ENCODE measurements around the gene SCAPER.

The SCAPER gene

GRCh38 chr15:76664411-76664810 is 240.7 kb downstream of the SCAPER start:
- DNase-seq = no peak

GRCh38 chr15:76663529-76663928 is 241.6 kb downstream of the SCAPER start:
- no peak for DNase-seq

DNA sequence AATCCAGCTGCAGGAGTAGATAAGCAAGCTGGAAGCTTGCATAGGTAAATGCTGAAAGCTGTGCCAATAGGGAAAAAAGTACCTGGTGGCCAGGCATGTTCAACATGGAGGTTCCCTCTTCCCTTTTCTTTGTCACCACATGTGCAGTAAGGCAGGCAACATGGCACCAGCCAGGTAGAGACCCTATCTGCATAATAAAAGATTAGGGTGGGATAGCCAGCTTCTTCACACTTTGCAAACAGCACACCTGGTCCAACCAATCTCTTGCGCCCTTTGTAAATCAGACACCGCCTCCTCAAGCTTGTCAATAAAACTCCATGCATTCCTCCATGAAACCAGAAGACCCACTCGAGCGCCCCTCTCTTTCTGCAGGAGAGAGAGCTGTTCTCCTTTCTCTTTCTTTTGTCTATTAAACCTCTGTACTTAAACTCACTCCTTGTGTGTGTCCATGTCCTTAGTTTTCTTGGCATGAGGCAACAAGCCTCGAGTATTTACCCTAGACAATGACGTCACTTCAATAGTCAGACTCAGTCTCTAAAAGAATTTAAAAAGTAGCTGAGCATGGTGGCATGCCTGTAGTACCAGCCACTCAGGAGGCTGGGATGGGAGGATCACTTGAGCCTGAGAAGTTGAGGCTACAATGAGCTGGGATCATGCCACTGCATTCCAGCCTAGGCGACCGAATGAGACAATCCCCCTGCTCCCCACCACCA is 256.3 kb downstream of the SCAPER start:
- no peak for DNase-seq

- no peak for DNase-seq
These were observed 257.5 kb downstream of the SCAPER start for GRCh38 chr15:76647612-76648011.

DNA sequence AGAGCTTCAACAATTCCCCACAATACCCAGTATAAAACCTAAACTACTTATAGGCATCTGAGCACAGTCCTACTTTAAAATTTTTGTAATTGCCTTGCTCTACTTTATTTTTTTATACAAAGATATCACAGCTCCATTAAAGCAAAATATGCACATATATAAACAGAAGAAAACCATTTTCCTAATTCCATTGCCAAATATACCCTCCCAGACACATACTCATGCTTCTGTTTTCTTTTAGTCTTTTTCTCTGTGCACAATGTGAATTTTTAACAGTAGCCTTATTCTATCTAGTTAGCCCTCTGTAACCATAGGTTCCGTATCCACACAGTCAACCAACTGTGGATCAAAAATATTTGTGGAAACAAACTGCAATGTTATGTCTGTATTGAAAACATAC is 260.5 kb downstream of the SCAPER start:
- DNase-seq = no peak

- peak; percentile 13 for DNase-seq
These were observed 262.5 kb downstream of the SCAPER start for GRCh38 chr15:76642671-76643070.

- DNase-seq = no peak
These were observed 268.0 kb downstream of the SCAPER start for GRCh38 chr15:76637166-76637565.

- no peak for DNase-seq
These were observed 269.1 kb downstream of the SCAPER start for GRCh38 chr15:76636059-76636458.

GRCh38 chr15:76626611-76627010 is 278.5 kb downstream of the SCAPER start:
- DNase-seq = no peak

DNA sequence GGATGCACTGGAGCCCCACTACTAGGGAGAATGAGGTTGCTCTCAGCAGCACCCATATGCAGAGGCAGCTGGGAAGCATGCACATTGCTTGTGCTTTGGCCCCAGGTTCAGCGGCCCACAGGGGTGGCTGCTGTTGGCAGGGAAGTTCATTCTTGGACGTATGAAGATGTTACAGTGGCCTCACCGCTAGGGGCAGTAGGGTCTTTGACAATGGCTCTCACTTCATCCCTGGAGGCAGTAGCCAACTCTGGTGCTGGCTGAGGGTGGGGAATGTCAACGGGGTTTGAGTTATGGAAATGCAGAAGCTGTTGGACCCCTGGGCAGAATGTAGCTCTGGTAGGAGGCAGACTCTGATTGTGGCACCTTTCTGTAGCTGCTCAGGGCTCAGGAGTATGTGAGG is 279.9 kb downstream of the SCAPER start:
- no peak for DNase-seq

GRCh38 chr15:76614725-76615124 is 290.4 kb downstream of the SCAPER start:
- peak; percentile 34 for DNase-seq

- DNase-seq = no peak
These were observed 316.1 kb downstream of the SCAPER start for GRCh38 chr15:76588811-76589747.

GRCh38 chr15:76585576-76585897 is 319.6 kb downstream of the SCAPER start:
- no peak for DNase-seq

GRCh38 chr15:76584868-76585575 is 320.1 kb downstream of the SCAPER start:
- DNase-seq = no peak

DNA sequence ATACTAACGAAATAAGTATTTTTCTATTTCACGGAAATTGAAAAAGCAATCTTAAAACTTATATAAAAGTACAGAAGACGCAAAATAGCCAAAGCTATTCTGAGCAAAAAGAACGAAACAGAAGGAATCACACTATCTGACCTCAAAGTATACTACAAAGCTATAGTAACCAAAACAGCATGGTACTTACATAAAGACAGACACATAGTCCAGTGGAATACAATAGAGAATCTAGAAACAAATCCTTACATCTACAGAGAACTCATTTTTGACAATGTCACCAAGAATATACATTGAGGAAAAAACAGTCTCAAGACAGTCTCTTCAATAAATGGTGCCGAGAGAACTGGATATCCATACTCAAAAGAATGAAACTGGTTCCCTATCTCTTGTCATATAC is 322.6 kb downstream of the SCAPER start:
- no peak for DNase-seq

GRCh38 chr15:76577879-76578512 is 327.1 kb downstream of the SCAPER start:
- DNase-seq = no peak

DNA sequence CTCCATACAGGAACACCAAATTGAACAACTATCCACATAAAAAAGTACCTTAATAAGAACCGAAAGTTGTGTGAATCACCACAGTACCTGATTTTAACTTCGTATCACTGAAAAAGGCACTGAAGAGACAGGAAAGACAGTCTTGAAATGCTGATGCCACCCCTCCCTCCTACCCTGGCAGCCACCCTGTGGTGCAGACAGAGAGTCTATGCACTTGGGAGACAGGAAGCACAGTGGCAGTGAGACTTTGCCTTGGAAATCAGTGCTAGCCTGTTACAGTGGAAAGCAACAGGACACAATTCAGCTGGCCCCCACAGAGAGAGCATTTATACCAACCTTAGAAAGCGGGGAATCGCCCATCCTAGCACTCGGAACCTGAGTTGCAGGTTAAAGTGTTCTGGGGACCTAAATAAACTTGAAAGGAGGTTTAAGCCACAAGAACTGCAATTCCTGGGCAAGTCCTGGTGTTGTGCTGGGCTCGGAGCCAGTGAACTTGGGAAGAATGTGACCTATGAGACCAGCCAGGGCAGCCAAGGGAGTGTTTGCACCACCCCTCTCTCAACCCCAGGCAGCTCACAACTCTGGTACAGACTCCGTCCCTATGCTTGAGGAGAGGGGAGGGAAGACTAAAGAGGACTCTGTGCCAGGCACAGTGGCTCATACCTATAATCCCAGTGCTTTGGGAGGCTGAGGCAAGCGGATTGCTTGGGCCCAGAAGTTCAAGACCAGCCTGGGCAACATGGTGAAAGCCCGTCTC is 328.4 kb downstream of the SCAPER start:
- DNase-seq = peak; percentile 41

DNA sequence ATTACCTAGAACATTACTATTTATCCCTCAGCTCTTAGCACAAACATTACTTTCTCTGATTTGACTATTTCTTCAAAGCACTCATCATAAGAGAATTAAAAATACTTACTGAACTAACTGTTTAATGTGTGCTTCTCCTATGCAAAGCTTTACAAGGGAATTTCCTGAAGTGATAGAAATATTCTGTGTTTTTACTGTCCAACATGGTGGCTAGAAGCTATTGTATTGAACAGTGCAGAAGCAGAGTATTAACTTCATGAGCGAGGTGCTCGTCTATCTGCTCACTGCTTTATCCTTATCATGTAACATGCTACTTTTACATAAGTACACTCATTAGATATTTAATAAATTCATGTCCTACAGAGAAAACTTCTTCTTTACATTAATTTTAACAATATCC is 329.5 kb downstream of the SCAPER start:
- no peak for DNase-seq

DNA sequence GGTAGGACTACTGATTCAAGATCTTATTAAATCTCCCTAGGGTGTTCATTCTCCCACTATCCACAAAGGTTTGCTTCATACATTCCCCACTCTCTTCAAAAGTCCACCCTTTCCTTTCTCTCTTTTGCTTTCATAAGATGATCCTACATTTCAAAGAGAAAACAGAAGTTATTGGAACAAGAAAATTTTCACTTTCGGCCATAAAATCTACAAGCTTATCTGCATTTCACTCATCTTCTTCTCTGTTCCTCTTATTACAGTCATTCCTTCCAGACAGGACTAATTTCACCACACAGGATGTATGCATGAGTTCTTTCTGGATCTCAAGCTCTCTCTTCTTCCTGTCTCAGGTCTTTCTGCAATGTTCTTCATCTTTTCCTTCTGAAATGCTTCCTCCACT is 329.9 kb downstream of the SCAPER start:
- DNase-seq = peak; percentile 68

DNA sequence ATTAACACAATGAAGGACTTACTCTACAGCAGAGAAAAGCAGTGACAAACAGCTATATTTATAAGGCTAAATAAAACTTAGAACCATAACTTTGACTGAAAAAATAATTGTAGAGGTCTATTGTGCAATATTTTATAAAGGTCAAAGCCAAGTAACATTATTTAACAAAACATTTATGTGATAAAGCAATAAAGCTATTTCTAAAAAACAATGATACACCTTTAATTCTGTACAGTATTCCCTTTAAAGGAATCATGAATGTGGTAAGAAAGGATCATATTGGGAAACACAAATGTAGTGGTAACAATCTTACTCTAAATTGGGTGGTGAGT is 332.2 kb downstream of the SCAPER start:
- no peak for DNase-seq

GRCh38 chr15:76566276-76566675 is 338.9 kb downstream of the SCAPER start:
- no peak for DNase-seq

GRCh38 chr15:76565366-76565765 is 339.8 kb downstream of the SCAPER start:
- DNase-seq = no peak

DNA sequence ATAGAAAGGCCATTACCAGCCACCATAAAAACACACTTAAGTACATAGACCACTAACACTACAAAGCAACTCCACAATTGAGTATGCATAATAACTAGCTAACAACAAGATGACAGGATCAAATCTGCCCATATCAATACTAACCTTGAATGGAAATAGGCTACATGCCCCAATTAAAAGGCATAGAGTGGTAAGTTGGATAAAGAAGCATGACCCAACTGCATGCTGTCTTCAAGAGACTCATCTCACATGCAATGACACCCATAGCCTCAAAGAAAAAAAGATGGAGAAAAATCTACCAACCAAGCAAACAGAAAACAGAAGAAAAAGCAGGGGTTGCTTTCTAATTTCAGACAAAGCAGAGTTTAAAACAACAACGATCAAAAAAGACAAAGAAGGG is 349.9 kb downstream of the SCAPER start:
- DNase-seq = no peak
